GM12892 (cell line): Measurements from ENCODE around the gene KCNS3.

Experiments
- POLR2A ChIP-seq: IDR thresholded peaks from 2 replicates; pipeline ENCODE4 v1.6.1; 2011; ENCODE audit warnings: low read depth, low read length, control low read depth
- POLR2AphosphoS5 ChIP-seq: IDR thresholded peaks from 2 replicates; pipeline ENCODE4 v1.6.1; 2011; ENCODE audit warnings: low read depth, low read length, control low read depth
- TAF1 ChIP-seq: IDR thresholded peaks from 2 replicates; pipeline ENCODE4 v1.6.1; 2011; ENCODE audit warnings: low read depth, mild to moderate bottlenecking, control low read depth, low read length, borderline replicate concordance

DNA sequence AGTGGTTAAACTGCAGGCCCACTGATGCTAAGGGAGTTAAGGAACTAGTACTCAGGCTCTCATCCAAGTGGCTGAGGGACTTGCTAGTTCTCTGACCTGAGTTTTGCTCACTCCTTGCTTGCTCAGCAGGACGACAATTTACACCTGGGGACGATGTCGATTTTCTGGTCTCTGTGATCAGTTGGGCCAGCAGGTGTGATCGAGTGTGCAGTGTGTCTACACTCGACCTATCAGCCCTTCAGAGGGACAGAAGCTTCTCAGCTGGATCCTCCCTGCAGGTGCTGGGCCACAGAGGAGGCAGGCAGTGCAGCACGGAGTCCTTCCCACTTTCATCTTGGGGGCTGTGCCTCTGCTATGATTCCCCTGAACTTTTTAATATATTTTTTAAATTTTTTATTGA, 71.5 kb downstream of the KCNS3 start:
- TF ChIP-seq POLR2AphosphoS5, result no peak
- TF ChIP-seq POLR2A, result no peak
- no peak for TF ChIP-seq TAF1
